H1 (cell line): Measurements from ENCODE around the gene MDC1. TPM values are rescaled to one million over a fixed set of nuclear protein-coding genes. Genes with fewer than 3 reads are reported as not detected.

Experiments used
- CTCF ChIA-PET: fragments of 300-600 bp; sonication (Branson Sonifier 250); formaldehyde crosslinking; loops from one replicate; lab custom pipeline; 2021; ENCODE audit not compliant: partially characterized antibody; lab: Charles Lee
- POLR2A ChIA-PET: fragments of 300-600 bp; sonication (Branson Sonifier 250); formaldehyde crosslinking; loops from one replicate; lab custom pipeline; 2021; ENCODE audit warnings: inconsistent platforms; ENCODE audit not compliant: partially characterized antibody; lab: Charles Lee
- DNase-seq, 2 experiments: peaks; one replicate each; pipeline versions ENCODE4 v3.0.0 to v3.0.0-alpha.2; 2010 to 2022; ENCODE audit warnings: low spot score in 2 of 2, low read depth in 1 of 2, mixed read lengths in 1 of 2
- FAIRE-seq: peaks from 2 replicates; lab custom pipeline; 2011; peaks lifted over from hg19 to GRCh38; lab: Jason Lieb, UNC
- H2AFZ ChIP-seq: 2 replicates; pipeline ENCODE4 v1.8.1; 2012; ENCODE audit warnings: low read length, inconsistent platforms
- H2AK5ac ChIP-seq: 2 replicates; pipeline ENCODE4 v1.6.1; 2013; ENCODE audit warnings: low read depth, low read length
- H2BK120ac ChIP-seq: replicated peaks from 2 replicates; pipeline ENCODE3; 2013; ENCODE audit warnings: low read depth, low read length, inconsistent platforms
- H2BK12ac ChIP-seq: 2 replicates; pipeline ENCODE4 v1.6.1; 2013; ENCODE audit warnings: low read depth, low read length
- H2BK15ac ChIP-seq: 2 replicates; pipeline ENCODE4 v1.6.1; 2013; ENCODE audit warnings: low read length
- H2BK20ac ChIP-seq: 2 replicates; pipeline ENCODE4 v1.6.1; 2013; ENCODE audit warnings: low read length
- H2BK5ac ChIP-seq: 2 replicates; pipeline ENCODE4 v1.6.1; 2013; ENCODE audit warnings: low read depth, low read length
- H3K14ac ChIP-seq: 2 replicates; pipeline ENCODE4 v1.6.1; 2013; ENCODE audit warnings: inconsistent platforms; ENCODE audit not compliant: insufficient read length
- H3K18ac ChIP-seq: 2 replicates; pipeline ENCODE4 v1.6.1; 2013; ENCODE audit warnings: low read length; ENCODE audit errors: extremely low read depth
- H3K23ac ChIP-seq: 2 replicates; pipeline ENCODE4 v1.6.1; 2013; ENCODE audit warnings: inconsistent platforms; ENCODE audit not compliant: insufficient read length
- H3K23me2 ChIP-seq: 2 replicates; pipeline ENCODE4 v1.6.1; 2013; ENCODE audit warnings: low read depth, low read length
- H3K27ac ChIP-seq: 2 replicates; pipeline ENCODE4 v1.6.1; 2011; ENCODE audit warnings: low read depth, low read length, inconsistent platforms
- H3K27me3 ChIP-seq, 4 experiments: replicated peaks in 1 of 4; 1 replicate in 1 of 4; 2 replicates in 3 of 4; pipeline versions ENCODE4 v1.6.1 to v1.8.1; 2011 to 2013; ENCODE audit warnings: low read length in 3 of 4, mild to moderate bottlenecking in 3 of 4, inconsistent platforms in 2 of 4, mixed read lengths in 2 of 4, moderate library complexity in 1 of 4; ENCODE audit not compliant: control insufficient read depth in 3 of 4, insufficient read depth in 3 of 4; ENCODE audit errors: extremely low read depth in 1 of 4
- H3K36me3 ChIP-seq, 4 experiments: 2 replicates each; pipeline versions ENCODE4 v1.6.1 to v1.8.1; 2011 to 2013; ENCODE audit warnings: mild to moderate bottlenecking in 4 of 4, low read length in 3 of 4, moderate library complexity in 2 of 4, control low read depth in 1 of 4, inconsistent platforms in 1 of 4; ENCODE audit not compliant: insufficient read depth in 4 of 4, control insufficient read depth in 2 of 4
- H3K4ac ChIP-seq: replicated peaks from 2 replicates; pipeline ENCODE3; 2013; ENCODE audit warnings: low read length, low read depth, mixed read lengths, inconsistent platforms; ENCODE audit not compliant: insufficient read length
- H3K4me1 ChIP-seq, 4 experiments: replicated peaks in 1 of 4; 1 replicate in 1 of 4; 2 replicates in 3 of 4; pipeline versions ENCODE4 v1.6.1 to v1.8.1; 2011 to 2013; ENCODE audit warnings: low read length in 3 of 4, inconsistent platforms in 2 of 4, mixed read lengths in 1 of 4; ENCODE audit not compliant: insufficient read depth in 4 of 4, control insufficient read depth in 3 of 4
- H3K4me2 ChIP-seq, 2 experiments: 2 replicates each; pipeline versions ENCODE4 v1.6.1 to v1.8.1; 2011 to 2013; ENCODE audit warnings: low read depth in 2 of 2, low read length in 2 of 2, control low read depth in 1 of 2, inconsistent platforms in 1 of 2, mild to moderate bottlenecking in 1 of 2; ENCODE audit not compliant: insufficient read depth in 1 of 2
- H3K4me3 ChIP-seq, 4 experiments: fragments of 200-600, 300-600 bp in 1 of 4; sonication (generic), shearing (Covaris generic), sonication (Bioruptor Twin) in 1 of 4; 2 replicates each; pipeline versions ENCODE4 v1.5.1 to v1.8.1; 2011 to 2016; ENCODE audit warnings: low read length in 4 of 4, low read depth in 3 of 4, control low read depth in 2 of 4, inconsistent platforms in 2 of 4, mild to moderate bottlenecking in 2 of 4, mixed read lengths in 1 of 4, moderate library complexity in 1 of 4; ENCODE audit not compliant: insufficient read depth in 2 of 4; ENCODE audit errors: extremely low read depth in 1 of 4
- H3K56ac ChIP-seq: replicated peaks from 2 replicates; pipeline ENCODE3; 2013; ENCODE audit warnings: low read depth, mild to moderate bottlenecking, mixed read lengths, low read length, inconsistent platforms; ENCODE audit not compliant: insufficient read length
- H3K79me1 ChIP-seq: 2 replicates; pipeline ENCODE4 v1.6.1; 2013; ENCODE audit warnings: low read depth, low read length, control low read depth
- H3K79me2 ChIP-seq, 2 experiments: 2 replicates each; pipeline versions ENCODE4 v1.6.1 to v1.8.1; 2012 to 2013; ENCODE audit warnings: low read length in 2 of 2, mild to moderate bottlenecking in 2 of 2, inconsistent platforms in 1 of 2; ENCODE audit not compliant: insufficient read depth in 2 of 2, control insufficient read depth in 1 of 2
- H3K9ac ChIP-seq, 4 experiments: replicated peaks in 1 of 4; 1 replicate in 1 of 4; 2 replicates in 3 of 4; pipeline versions ENCODE4 v1.6.1 to v1.8.1; 2011 to 2013; ENCODE audit warnings: low read depth in 3 of 4, low read length in 3 of 4, control low read depth in 2 of 4, mild to moderate bottlenecking in 2 of 4, moderate library complexity in 2 of 4, inconsistent platforms in 1 of 4; ENCODE audit errors: extremely low read depth in 1 of 4
- H3K9me3 ChIP-seq, 2 experiments: 2 replicates each; pipeline versions ENCODE4 v1.6.1 to v1.8.1; 2012 to 2013; ENCODE audit warnings: mild to moderate bottlenecking in 2 of 2, moderate library complexity in 2 of 2, control low read depth in 1 of 2, inconsistent platforms in 1 of 2, low read depth in 1 of 2, low read length in 1 of 2, mixed read lengths in 1 of 2; ENCODE audit not compliant: insufficient read depth in 2 of 2
- H4K20me1 ChIP-seq, 2 experiments: replicated peaks in 1 of 2; 2 replicates each; pipeline versions ENCODE3 to v1.8.1; 2011 to 2013; ENCODE audit warnings: inconsistent platforms in 2 of 2, low read length in 2 of 2, mild to moderate bottlenecking in 1 of 2; ENCODE audit not compliant: insufficient read depth in 2 of 2, control insufficient read depth in 1 of 2
- H4K5ac ChIP-seq: 2 replicates; pipeline ENCODE4 v1.6.1; 2013; ENCODE audit warnings: low read length, low read depth, mixed read lengths, inconsistent platforms; ENCODE audit not compliant: insufficient read length
- H4K8ac ChIP-seq: 2 replicates; pipeline ENCODE4 v1.8.0; 2013; ENCODE audit warnings: mild to moderate bottlenecking, moderate library complexity, low read length, inconsistent platforms; ENCODE audit not compliant: insufficient read depth; ENCODE audit errors: extremely low read depth
- H4K91ac ChIP-seq: replicated peaks from 2 replicates; pipeline ENCODE3; 2013; ENCODE audit warnings: low read length, mixed read lengths, inconsistent platforms; ENCODE audit not compliant: insufficient read length
- ASH2L ChIP-seq: fragments of 200-600, 300-600 bp; sonication (generic); IDR thresholded peaks from one replicate; pipeline ENCODE4 v1.7.1; 2017; ENCODE audit warnings: low read length
- CTBP2 ChIP-seq: IDR thresholded peaks from 2 replicates; pipeline ENCODE4 v1.7.0; 2011; ENCODE audit warnings: borderline replicate concordance, mild to moderate bottlenecking, moderate library complexity, mixed read lengths, low read length; ENCODE audit not compliant: insufficient read depth, insufficient read length
- JUN ChIP-seq: IDR thresholded peaks from 2 replicates; pipeline ENCODE4 v1.6.1; 2011; ENCODE audit warnings: low read depth, mild to moderate bottlenecking, improper control_type of control experiment, low read length
- JUND ChIP-seq: IDR thresholded peaks from 2 replicates; pipeline ENCODE4 v1.6.1; 2011; ENCODE audit warnings: mild to moderate bottlenecking, improper control_type of control experiment, low read length
- KDM4A ChIP-seq: IDR thresholded peaks from one replicate; pipeline ENCODE4 v1.7.1; 2012; ENCODE audit warnings: low read depth, mild to moderate bottlenecking, moderate library complexity, low read length, inconsistent platforms; ENCODE audit not compliant: severe bottlenecking
- MAFK ChIP-seq: IDR thresholded peaks from 2 replicates; pipeline ENCODE4 v1.6.1; 2012; ENCODE audit warnings: low read depth, mild to moderate bottlenecking, improper control_type of control experiment, low read length
- NRF1 ChIP-seq: IDR thresholded peaks from 2 replicates; pipeline ENCODE4 v1.6.1; 2011; ENCODE audit warnings: mild to moderate bottlenecking, low read depth, low read length, improper control_type of control experiment
- RAD21 ChIP-seq, 2 experiments: IDR thresholded peaks in 1 of 2; conservative IDR thresholded peaks in 1 of 2; 2 replicates each; pipeline ENCODE4 v1.6.1; 2011; ENCODE audit warnings: low read depth in 2 of 2, low read length in 2 of 2, improper control_type of control experiment in 1 of 2, inconsistent platforms in 1 of 2, mild to moderate bottlenecking in 1 of 2, moderate library complexity in 1 of 2
- SP2 ChIP-seq: IDR thresholded peaks from 2 replicates; pipeline ENCODE4 v1.6.1; 2012; ENCODE audit warnings: mild to moderate bottlenecking, low read length, inconsistent platforms
- TBP ChIP-seq: IDR thresholded peaks from 2 replicates; pipeline ENCODE4 v1.6.1; 2011; ENCODE audit warnings: low read depth, low read length, improper control_type of control experiment
- WGBS, 2 experiments: shearing (Covaris generic) in 1 of 2; methylation state at CpG; one replicate each; pipeline versions ENCODE4 v1.1.6 to v1.1.7; 2013 to 2015; ENCODE audit warnings: low lambda C conversion rate in 2 of 2, mixed read lengths in 2 of 2, inconsistent platforms in 1 of 2, low coverage in 1 of 2, missing lambda C conversion rate in 1 of 2; ENCODE audit not compliant: insufficient replicate concordance in 2 of 2, insufficient coverage in 1 of 2, insufficient read length in 1 of 2; ENCODE audit errors: extremely low coverage in 1 of 2, missing lambda C conversion rate in 1 of 2; 5-methylcytosine and 5-hydroxymethylcytosine counted together
- polyA plus RNA-seq, 7 experiments: library from polyadenylated mRNA; depleted of rRNA in 3 of 7; stranded (reverse) in 5 of 7; unstranded in 2 of 7; fragments of >200 nt in 5 of 7; fragments of 200-250 nt in 2 of 7; gene quantifications; 1 replicate in 5 of 7; 2 replicates in 1 of 7; 4 replicates in 1 of 7; pipeline versions ENCODE4 v1.2.1 to v1.2.3, GENCODE V29; 2011 to 2013; ENCODE audit warnings: missing spikeins in 2 of 7, mixed read lengths in 2 of 7
- total RNA-seq: library from RNA; stranded (reverse); fragmentation: NEBNext Ultra II Directional; extraction: Animal tissue kit (Norgen Biotek cat#: 25700); gene quantifications from 2 replicates; pipeline ENCODE4 v1.2.1, GENCODE V29; 2021

MDC1 gene
- total and polyA plus RNA-seq, 2 of the 8 experiments (the other 6 are each of a cell fraction or from before 2014, with no cell fraction given): 29.9 to 81.1 TPM

DNA sequence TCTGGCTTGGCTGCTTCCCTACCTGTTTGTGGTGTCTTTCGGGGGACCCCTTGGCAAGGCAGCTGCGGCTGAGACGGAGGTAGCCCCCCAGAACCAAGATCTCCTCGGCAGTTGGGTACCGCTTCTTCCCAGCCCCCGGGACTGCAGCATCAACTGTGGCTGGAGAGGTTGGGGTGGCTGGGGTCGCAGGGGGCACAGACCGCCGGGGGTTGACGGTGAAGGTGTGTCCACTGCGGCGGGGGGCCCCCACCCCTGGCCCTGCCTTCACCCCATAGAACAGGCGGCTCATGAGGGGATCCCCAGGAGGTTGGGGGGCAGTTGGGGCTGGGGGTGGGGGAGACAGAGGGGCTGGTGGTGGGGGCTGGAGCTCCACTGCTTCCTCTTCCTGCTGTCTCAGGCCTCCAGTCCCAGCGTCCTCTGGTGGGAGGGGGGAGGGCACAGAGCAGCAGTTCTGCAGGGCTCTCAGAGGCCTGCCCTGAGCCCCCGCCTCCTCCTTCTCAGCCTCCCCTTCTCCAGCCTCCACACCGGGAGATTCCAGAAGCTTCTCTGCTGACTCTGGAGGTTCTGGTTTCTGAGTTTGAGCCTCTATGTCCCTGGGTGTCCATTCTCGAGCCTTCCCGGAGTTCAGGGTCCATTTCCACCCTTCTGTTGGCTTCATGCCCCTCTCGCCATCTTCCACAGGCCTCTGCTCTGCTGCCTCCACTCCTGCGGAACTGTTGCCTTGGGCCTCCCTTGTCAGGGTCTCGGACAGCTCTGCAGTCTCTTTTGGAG, 32.5 kb downstream of the MDC1 start:
- H2BK20ac ChIP-seq: no peak overlapping the region
- no peak overlapping the region for H2AFZ ChIP-seq
- H4K8ac ChIP-seq: no peak overlapping the region
- H3K36me3 ChIP-seq: no peaks in the 10 kb centered on the region; a peak in 1 of 8 replicates
- FAIRE-seq (no peak), DNase-seq (no peak)
- 91% methylated on average over 14 of the region's 21 CpGs; no CpG with 5 or more reads in 1 of the 2 experiments for WGBS, 2 experiments
- H2AK5ac ChIP-seq: no peak overlapping the region
- H3K79me2 ChIP-seq: peaks cover 0 to 20% of the 10 kb centered on the region in 2 experiments; a peak in 3 of 4 replicates
- peaks cover 3 to 8% of the 10 kb centered on the region in 2 experiments for H4K20me1 ChIP-seq
- H3K4me2 ChIP-seq: peak overlapping the region; percentile 39 to 96; a peak in 3 of 4 replicates
- no peak overlapping the region for H2BK120ac ChIP-seq
- no peak overlapping the region; the same call in 1 of the 2 replicates for H2BK5ac ChIP-seq
- H2BK15ac ChIP-seq: no peak overlapping the region
- H4K5ac ChIP-seq: no peak overlapping the region
- POLR2A ChIA-PET: interaction anchor here (0.8 to 18.7 kb wide), 6 partner anchors 9 to 58 kb away, joined by 3 to 388 read pairs (median 4); partner anchors contain the start of genes FLOT1, MDC1 and TUBB
- H3K23me2 ChIP-seq: peaks cover 13% of the 10 kb centered on the region
- no peak overlapping the region for H2BK12ac ChIP-seq
- no peak overlapping the region for H3K23ac ChIP-seq
- no peak overlapping the region for H4K91ac ChIP-seq
- peaks cover 4% of the 10 kb centered on the region; the same call in 1 of the 2 replicates for H3K79me1 ChIP-seq
- peak overlapping the region in 1 of 4 experiments; percentile 44; a peak in 2 of 8 replicates for H3K4me3 ChIP-seq
- no peaks in the 10 kb centered on the region for H3K27me3 ChIP-seq
- CTCF ChIA-PET: interaction anchor here (0.6 to 11.0 kb wide), 12 partner anchors 9 to 231 kb away, joined by 3 to 147 read pairs (median 4); partner anchors contain the start of genes ATAT1 and DHX16
- no peak overlapping the region for H3K18ac ChIP-seq
- H3K4me1 ChIP-seq: peaks cover 7 to 40% (median 24%) of the 10 kb centered on the region in 4 experiments
- H3K14ac ChIP-seq: no peak overlapping the region
- no peak overlapping the region for H3K56ac ChIP-seq
- no peak overlapping the region for H3K9ac ChIP-seq
- no peak overlapping the region for H3K27ac ChIP-seq
- H3K4ac ChIP-seq: no peak overlapping the region
- H3K9me3 ChIP-seq: no peaks in the 10 kb centered on the region
- TF ChIP-seq ASH2L (no peak), SP2 (no peak), JUND (no peak), CTBP2 (no peak), KDM4A (no peak), TBP (no peak), NRF1 (no peak), MAFK (no peak), JUN (no peak), RAD21 (IDR thresholded peaks at IDR 0.05 in 1 of 2, conservative IDR thresholded peaks at IDR 0.05 in 1 of 2; ENCODE audit: low read depth in 2 of 2, low read length in 2 of 2) (no peak)
